ENCODE results near the gene MOB3C. TPM values are rescaled to one million over a fixed set of nuclear protein-coding genes. Genes with fewer than 3 reads are reported as not detected.

MOB3C gene
- polyA plus RNA-seq, 1 donor from 2014 or later, result 0.41 TPM

- H3K9me2 ChIP-seq (ENCODE audit: insufficient read depth, low read length), result no peaks in the 10 kb centered on the region
- H3F3A ChIP-seq (ENCODE audit: insufficient read depth, low read length, poor library complexity, severe bottlenecking), result no peaks in the 10 kb centered on the region
- no peak overlapping the region for H3K9ac ChIP-seq (ENCODE audit: low read length)
- no peak overlapping the region for H3K27ac ChIP-seq (ENCODE audit: low read length)
- no peak overlapping the region for H3K4me3 ChIP-seq (ENCODE audit: low read length)
- no peaks in the 10 kb centered on the region for H3K79me2 ChIP-seq (replicated peaks; ENCODE audit: insufficient read depth, low read length)
- no peak overlapping the region for H2AFZ ChIP-seq (ENCODE audit: low read depth, low read length)
- peaks cover 5% of the 10 kb centered on the region for H3K36me3 ChIP-seq (ENCODE audit: insufficient read depth, low read length)
- TF ChIP-seq POLR2AphosphoS5 (IDR thresholded peaks at IDR 0.05) (no peak), RAD21 (conservative IDR thresholded peaks at IDR 0.05) (no peak), EP300 (conservative IDR thresholded peaks at IDR 0.05; ENCODE audit: poor library complexity, severe bottlenecking) (no peak), REST (IDR thresholded peaks at IDR 0.05; ENCODE audit: borderline replicate concordance) (no peak), TAF1 (IDR thresholded peaks at IDR 0.05; ENCODE audit: low read depth) (no peak), MXI1 (conservative IDR thresholded peaks at IDR 0.05; ENCODE audit: poor library complexity, severe bottlenecking) (no peak), CTCF (IDR thresholded peaks at IDR 0.05; ENCODE audit: poor library complexity, severe bottlenecking) (no peak), EZH2 (IDR thresholded peaks at IDR 0.05; ENCODE audit: borderline replicate concordance, insufficient read depth, low read length, poor library complexity, severe bottlenecking) (no peak), SMC3 (conservative IDR thresholded peaks at IDR 0.05; ENCODE audit: poor library complexity) (no peak)
- H3K4me2 ChIP-seq (ENCODE audit: low read length), result no peak overlapping the region
- peaks cover 6% of the 10 kb centered on the region for H3K9me3 ChIP-seq (ENCODE audit: low read length)
- no peaks in the 10 kb centered on the region for H3K27me3 ChIP-seq (ENCODE audit: insufficient read depth, low read depth, low read length)
- H4K20me1 ChIP-seq (ENCODE audit: insufficient read depth), result no peaks in the 10 kb centered on the region
Observed at GRCh38 chr1:46569884-46570725, 46.5 kb downstream of the MOB3C start.

GRCh38 chr1:46569116-46569515 is 47.5 kb downstream of the MOB3C start:
- Histone ChIP-seq H3K36me3 (ENCODE audit: insufficient read depth, low read length) (peaks cover 5% of the 10 kb centered on the region), H3K27ac (ENCODE audit: low read length) (no peak overlapping the region), H3K79me2 (replicated peaks; ENCODE audit: insufficient read depth, low read length) (no peaks in the 10 kb centered on the region), H3K27me3 (ENCODE audit: insufficient read depth, low read depth, low read length) (no peaks in the 10 kb centered on the region), H3K9me3 (ENCODE audit: low read length) (peaks cover 6% of the 10 kb centered on the region), H4K20me1 (ENCODE audit: insufficient read depth) (no peaks in the 10 kb centered on the region), H3F3A (ENCODE audit: insufficient read depth, low read length, poor library complexity, severe bottlenecking) (no peaks in the 10 kb centered on the region), H2AFZ (ENCODE audit: low read depth, low read length) (no peak overlapping the region), H3K9me2 (ENCODE audit: insufficient read depth, low read length) (no peaks in the 10 kb centered on the region), H3K4me3 (ENCODE audit: low read length) (no peak overlapping the region), H3K9ac (ENCODE audit: low read length) (no peak overlapping the region), H3K4me2 (ENCODE audit: low read length) (no peak overlapping the region)
- TF ChIP-seq MXI1 (conservative IDR thresholded peaks at IDR 0.05; ENCODE audit: poor library complexity, severe bottlenecking) (no peak), REST (IDR thresholded peaks at IDR 0.05; ENCODE audit: borderline replicate concordance) (no peak), RAD21 (conservative IDR thresholded peaks at IDR 0.05) (no peak), SMC3 (conservative IDR thresholded peaks at IDR 0.05; ENCODE audit: poor library complexity) (no peak), POLR2AphosphoS5 (IDR thresholded peaks at IDR 0.05) (no peak), EP300 (conservative IDR thresholded peaks at IDR 0.05; ENCODE audit: poor library complexity, severe bottlenecking) (no peak), CTCF (IDR thresholded peaks at IDR 0.05; ENCODE audit: poor library complexity, severe bottlenecking) (no peak)

Measured in neural cell (in vitro differentiated cells).